ENCODE data around the gene PCMTD2. TPM values are rescaled to one million over a fixed set of nuclear protein-coding genes. Genes with fewer than 3 reads are reported as not detected.

PCMTD2 gene
- total and polyA plus RNA-seq, 2 of the 13 experiments (the other 11 are each of a cell fraction or from before 2014, with no cell fraction given) = 47.0 to 76.9 TPM

- TF ChIP-seq HNF4A (CRISPR knock-in tag; IDR thresholded peaks at IDR 0.05) = peak; percentile 96
- TF ChIP-seq FOXM1 (CRISPR knock-in tag; IDR thresholded peaks at IDR 0.05) = 0 out of 2 replicates have a peak, but pooled peaks have one; percentile 30
- no peak for TF ChIP-seq IRX3 (CRISPR knock-in tag; IDR thresholded peaks at IDR 0.05; ENCODE audit: borderline replicate concordance, low read depth)
- no peak for TF ChIP-seq ZBED4 (CRISPR knock-in tag; IDR thresholded peaks at IDR 0.05; ENCODE audit: borderline replicate concordance)
- no peak for TF ChIP-seq ATF7 (IDR thresholded peaks at IDR 0.05)
- no peak for TF ChIP-seq ATF7 (CRISPR knock-in tag; IDR thresholded peaks at IDR 0.05)
- no peak for TF ChIP-seq ZNF484 (CRISPR knock-in tag; IDR thresholded peaks at IDR 0.05; ENCODE audit: borderline replicate concordance, low read depth)
- TF ChIP-seq MLXIP (CRISPR knock-in tag; IDR thresholded peaks at IDR 0.05; ENCODE audit: borderline replicate concordance) = no peak
- TF ChIP-seq SOX6 (IDR thresholded peaks at IDR 0.05) = no peak
- peak; percentile 74 for TF ChIP-seq SOX6 (CRISPR knock-in tag; IDR thresholded peaks at IDR 0.05)
- no peak for TF ChIP-seq PRDM4 (CRISPR knock-in tag; IDR thresholded peaks at IDR 0.05; ENCODE audit: borderline replicate concordance)
- TF ChIP-seq KDM2A (CRISPR knock-in tag; IDR thresholded peaks at IDR 0.05; ENCODE audit: borderline replicate concordance, low read depth) = no peak
- no peak for TF ChIP-seq MEF2D (CRISPR knock-in tag; IDR thresholded peaks at IDR 0.05)
- TF ChIP-seq BRCA1 (CRISPR knock-in tag; IDR thresholded peaks at IDR 0.05) = no peak; the same call in 1 of the 2 replicates
- TF ChIP-seq SMARCC2 (IDR thresholded peaks at IDR 0.05) = no peak
- TF ChIP-seq SALL2 (CRISPR knock-in tag; IDR thresholded peaks at IDR 0.05) = no peak
- peak; percentile 76; the same call in 1 of the 2 replicates for TF ChIP-seq THAP9 (CRISPR knock-in tag; IDR thresholded peaks at IDR 0.05; ENCODE audit: borderline replicate concordance)
- TF ChIP-seq ZFX (CRISPR knock-in tag; IDR thresholded peaks at IDR 0.05; ENCODE audit: low read depth) = peak; percentile 40
These were observed 34.5 kb upstream of the PCMTD2 start (continued) for GRCh38 chr20:64220891-64221527.
